Measurements from ENCODE around the gene SERTAD4. TPM values are rescaled to one million over a fixed set of nuclear protein-coding genes. Genes with fewer than 3 reads are reported as not detected.

The SERTAD4 gene
- total and polyA plus RNA-seq, 4 donors, result under 0.01 to 0.02 (median under 0.01) TPM; not detected in 1

- TF ChIP-seq RXRA (IDR thresholded peaks at IDR 0.05), result no peak
- TF ChIP-seq SP1 (IDR thresholded peaks at IDR 0.05), result no peak
- no peak for TF ChIP-seq ZBTB33 (IDR thresholded peaks at IDR 0.05)
Measured at GRCh38 chr1:210244746-210245367, 12.3 kb downstream of the SERTAD4 start (continued).

DNA sequence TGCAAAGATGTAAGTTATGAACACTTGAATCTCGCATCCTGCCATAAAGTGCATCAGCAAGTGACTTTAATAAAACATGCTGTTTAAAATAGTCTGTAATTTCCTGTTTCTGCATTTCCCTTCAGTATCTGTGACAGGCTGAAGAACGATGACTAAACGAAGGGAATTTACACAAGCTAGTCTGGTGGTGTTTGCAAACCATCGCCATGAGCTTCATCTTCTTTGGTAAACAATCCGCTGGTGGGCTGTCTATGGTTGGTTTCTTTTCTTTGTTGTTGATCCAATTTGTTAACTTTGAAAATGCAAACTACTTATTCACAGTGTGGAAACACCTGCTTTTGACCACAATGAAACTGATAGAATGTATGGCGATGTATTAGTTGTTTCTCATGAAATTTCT lies 13.9 kb downstream of the SERTAD4 start:
- DNase-seq (ENCODE audit: low spot score), result no peak
- TF ChIP-seq HNF4G (IDR thresholded peaks at IDR 0.05), result no peak
- TF ChIP-seq EGR1 (IDR thresholded peaks at IDR 0.05; ENCODE audit: low read depth in 2 of 2), result no peak
- no peak for TF ChIP-seq SP1 (IDR thresholded peaks at IDR 0.05)
- no peak for TF ChIP-seq NR2F2 (IDR thresholded peaks at IDR 0.05)
- TF ChIP-seq, protein P1, sequence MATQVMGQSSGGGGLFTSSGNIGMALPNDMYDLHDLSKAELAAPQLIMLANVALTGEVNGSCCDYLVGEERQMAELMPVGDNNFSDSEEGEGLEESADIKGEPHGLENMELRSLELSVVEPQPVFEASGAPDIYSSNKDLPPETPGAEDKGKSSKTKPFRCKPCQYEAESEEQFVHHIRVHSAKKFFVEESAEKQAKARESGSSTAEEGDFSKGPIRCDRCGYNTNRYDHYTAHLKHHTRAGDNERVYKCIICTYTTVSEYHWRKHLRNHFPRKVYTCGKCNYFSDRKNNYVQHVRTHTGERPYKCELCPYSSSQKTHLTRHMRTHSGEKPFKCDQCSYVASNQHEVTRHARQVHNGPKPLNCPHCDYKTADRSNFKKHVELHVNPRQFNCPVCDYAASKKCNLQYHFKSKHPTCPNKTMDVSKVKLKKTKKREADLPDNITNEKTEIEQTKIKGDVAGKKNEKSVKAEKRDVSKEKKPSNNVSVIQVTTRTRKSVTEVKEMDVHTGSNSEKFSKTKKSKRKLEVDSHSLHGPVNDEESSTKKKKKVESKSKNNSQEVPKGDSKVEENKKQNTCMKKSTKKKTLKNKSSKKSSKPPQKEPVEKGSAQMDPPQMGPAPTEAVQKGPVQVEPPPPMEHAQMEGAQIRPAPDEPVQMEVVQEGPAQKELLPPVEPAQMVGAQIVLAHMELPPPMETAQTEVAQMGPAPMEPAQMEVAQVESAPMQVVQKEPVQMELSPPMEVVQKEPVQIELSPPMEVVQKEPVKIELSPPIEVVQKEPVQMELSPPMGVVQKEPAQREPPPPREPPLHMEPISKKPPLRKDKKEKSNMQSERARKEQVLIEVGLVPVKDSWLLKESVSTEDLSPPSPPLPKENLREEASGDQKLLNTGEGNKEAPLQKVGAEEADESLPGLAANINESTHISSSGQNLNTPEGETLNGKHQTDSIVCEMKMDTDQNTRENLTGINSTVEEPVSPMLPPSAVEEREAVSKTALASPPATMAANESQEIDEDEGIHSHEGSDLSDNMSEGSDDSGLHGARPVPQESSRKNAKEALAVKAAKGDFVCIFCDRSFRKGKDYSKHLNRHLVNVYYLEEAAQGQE (IDR thresholded peaks at IDR 0.05), result no peak
- TF ChIP-seq ATF3 (IDR thresholded peaks at IDR 0.05), result no peak
- Histone ChIP-seq H3K27ac (ENCODE audit: low read depth in 1 of 2, low read length in 2 of 2) (no peak overlapping the region), H3K9ac (ENCODE audit: low read depth in 1 of 2, low read length in 2 of 2) (no peak overlapping the region), H3K9me3 (ENCODE audit: control insufficient read depth in 4 of 4, low read length in 3 of 4) (no peaks in the 10 kb centered on the region), H3K4me3 (ENCODE audit: low read depth in 1 of 3, low read length in 3 of 3) (no peak overlapping the region), H3K36me3 (ENCODE audit: control insufficient read depth in 4 of 4, insufficient read depth in 3 of 4, low read depth in 1 of 4, low read length in 3 of 4) (no peaks in the 10 kb centered on the region), H3K27me3 (ENCODE audit: control insufficient read depth in 4 of 4, insufficient read depth in 4 of 4, low read length in 3 of 4) (peaks cover 0 to 30% (median 3%) of the 10 kb centered on the region in 4 donors), H3K4me1 (ENCODE audit: control insufficient read depth in 4 of 4, insufficient read depth in 4 of 4, low read length in 3 of 4) (peaks cover 0 to 4% (median 2%) of the 10 kb centered on the region in 4 donors)
- WGBS, result 41% methylated on average over 6 of the region's 6 CpGs

DNA sequence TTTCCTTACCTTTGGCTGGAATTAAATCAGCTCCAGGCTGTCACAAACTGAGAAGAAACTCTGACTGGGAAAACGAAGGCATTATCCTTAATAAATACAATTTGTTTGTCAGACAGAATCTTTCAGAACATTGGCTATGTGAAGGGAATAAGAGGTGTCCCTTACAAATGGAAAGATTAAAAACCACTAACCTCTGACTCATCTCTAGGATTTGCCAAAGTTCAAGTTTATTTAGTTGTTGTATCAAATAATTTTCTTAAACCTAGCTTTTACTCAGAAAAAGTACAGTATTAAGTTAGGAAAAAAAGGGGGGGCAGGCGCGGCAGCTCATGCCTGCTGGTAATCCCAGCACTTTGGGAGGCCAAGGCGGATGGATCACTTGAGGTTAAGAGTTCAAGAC lies 15.7 kb downstream of the SERTAD4 start:
- Histone ChIP-seq H3K27ac (ENCODE audit: low read depth in 1 of 2, low read length in 2 of 2) (no peak overlapping the region), H3K4me3 (ENCODE audit: low read depth in 1 of 3, low read length in 3 of 3) (no peak overlapping the region), H3K27me3 (ENCODE audit: control insufficient read depth in 4 of 4, insufficient read depth in 4 of 4, low read length in 3 of 4) (peaks cover 0 to 31% (median 4%) of the 10 kb centered on the region in 4 donors), H3K36me3 (ENCODE audit: control insufficient read depth in 4 of 4, insufficient read depth in 3 of 4, low read depth in 1 of 4, low read length in 3 of 4) (no peaks in the 10 kb centered on the region), H3K9me3 (ENCODE audit: control insufficient read depth in 4 of 4, low read length in 3 of 4) (no peaks in the 10 kb centered on the region), H3K4me1 (ENCODE audit: control insufficient read depth in 4 of 4, insufficient read depth in 4 of 4, low read length in 3 of 4) (peaks cover 7 to 15% (median 15%) of the 10 kb centered on the region in 4 donors), H3K9ac (ENCODE audit: low read depth in 1 of 2, low read length in 2 of 2) (no peak overlapping the region)
- TF ChIP-seq SP1 (IDR thresholded peaks at IDR 0.05), result no peak
- no peak for TF ChIP-seq TAF1 (conservative IDR thresholded peaks at IDR 0.05)
- no peak for TF ChIP-seq YY1 (IDR thresholded peaks at IDR 0.05)
- no peak for TF ChIP-seq ATF3 (IDR thresholded peaks at IDR 0.05)
- TF ChIP-seq GABPA (IDR thresholded peaks at IDR 0.05 in 1 of 2, conservative IDR thresholded peaks at IDR 0.05 in 1 of 2), result no peak
- no peak for TF ChIP-seq ZBTB33 (IDR thresholded peaks at IDR 0.05)
- TF ChIP-seq HNF4A (conservative IDR thresholded peaks at IDR 0.05), result no peak
- TF ChIP-seq FOXA1 (IDR thresholded peaks at IDR 0.05), result no peak
- TF ChIP-seq, protein P2, sequence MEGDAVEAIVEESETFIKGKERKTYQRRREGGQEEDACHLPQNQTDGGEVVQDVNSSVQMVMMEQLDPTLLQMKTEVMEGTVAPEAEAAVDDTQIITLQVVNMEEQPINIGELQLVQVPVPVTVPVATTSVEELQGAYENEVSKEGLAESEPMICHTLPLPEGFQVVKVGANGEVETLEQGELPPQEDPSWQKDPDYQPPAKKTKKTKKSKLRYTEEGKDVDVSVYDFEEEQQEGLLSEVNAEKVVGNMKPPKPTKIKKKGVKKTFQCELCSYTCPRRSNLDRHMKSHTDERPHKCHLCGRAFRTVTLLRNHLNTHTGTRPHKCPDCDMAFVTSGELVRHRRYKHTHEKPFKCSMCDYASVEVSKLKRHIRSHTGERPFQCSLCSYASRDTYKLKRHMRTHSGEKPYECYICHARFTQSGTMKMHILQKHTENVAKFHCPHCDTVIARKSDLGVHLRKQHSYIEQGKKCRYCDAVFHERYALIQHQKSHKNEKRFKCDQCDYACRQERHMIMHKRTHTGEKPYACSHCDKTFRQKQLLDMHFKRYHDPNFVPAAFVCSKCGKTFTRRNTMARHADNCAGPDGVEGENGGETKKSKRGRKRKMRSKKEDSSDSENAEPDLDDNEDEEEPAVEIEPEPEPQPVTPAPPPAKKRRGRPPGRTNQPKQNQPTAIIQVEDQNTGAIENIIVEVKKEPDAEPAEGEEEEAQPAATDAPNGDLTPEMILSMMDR (IDR thresholded peaks at IDR 0.05; ENCODE audit: low read depth, low read length, missing input control), result no peak
- no peak for TF ChIP-seq JUND (IDR thresholded peaks at IDR 0.05)
- DNase-seq (ENCODE audit: low spot score), result no peak
- WGBS, result 79% methylated on average over 4 of the region's 4 CpGs
